Stimulated activated CD8-positive, alpha-beta memory T cell treated with anti-CD3 and anti-CD28 coated beads, Interleukin-12 subunit alpha, Interleukin-12 subunit beta, amount 100 ng/mL, for 24 hours (primary cell): Measurements from ENCODE around the gene CD300C.
"Not testable (repeated sequence)": the region's sequence is repeated elsewhere in the genome, so short reads cannot be mapped to it uniquely, and the experiment has no call there.

Source experiments
- DNase-seq: peaks from one replicate; pipeline ENCODE4 v3.0.0-alpha.2; 2020; ENCODE audit errors: extremely low read depth

CD300C gene

DNA sequence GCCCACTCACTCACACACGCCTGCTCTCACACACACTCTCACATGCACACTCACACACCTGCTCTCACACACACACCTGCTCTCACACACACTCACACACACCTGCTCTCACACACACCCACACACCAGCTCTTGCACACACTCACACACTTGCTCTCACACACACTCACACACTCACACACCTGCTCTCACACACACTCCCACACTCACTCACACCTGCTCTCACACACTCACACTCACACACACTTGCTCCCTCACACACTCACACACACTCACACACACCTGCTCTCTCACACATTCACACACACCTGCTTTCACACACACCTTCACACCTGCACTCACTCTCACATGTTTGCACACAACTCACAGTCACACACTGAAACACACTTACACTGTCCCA, 17.4 kb upstream of the CD300C start:
- no peak for DNase-seq

DNA sequence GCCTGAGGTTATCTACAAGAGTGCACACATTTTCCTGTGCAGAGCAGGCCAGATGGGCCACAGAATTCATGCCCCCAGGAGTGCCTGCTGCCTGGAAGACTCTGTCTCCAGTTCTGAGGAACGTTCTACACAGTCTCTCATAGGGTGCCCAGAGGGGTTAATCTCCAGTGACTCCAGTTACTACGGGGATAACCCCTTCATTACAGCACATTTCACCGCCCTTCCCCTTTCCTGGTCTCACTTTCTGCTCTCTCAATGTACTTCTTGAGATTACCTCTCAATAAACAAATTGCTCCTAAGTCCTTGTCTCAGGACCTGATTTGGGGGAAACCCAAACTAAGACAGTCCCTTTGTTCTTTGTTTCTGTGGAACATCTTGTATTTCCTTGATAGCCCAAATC, 15.7 kb upstream of the CD300C start:
- DNase-seq: no peak

DNA sequence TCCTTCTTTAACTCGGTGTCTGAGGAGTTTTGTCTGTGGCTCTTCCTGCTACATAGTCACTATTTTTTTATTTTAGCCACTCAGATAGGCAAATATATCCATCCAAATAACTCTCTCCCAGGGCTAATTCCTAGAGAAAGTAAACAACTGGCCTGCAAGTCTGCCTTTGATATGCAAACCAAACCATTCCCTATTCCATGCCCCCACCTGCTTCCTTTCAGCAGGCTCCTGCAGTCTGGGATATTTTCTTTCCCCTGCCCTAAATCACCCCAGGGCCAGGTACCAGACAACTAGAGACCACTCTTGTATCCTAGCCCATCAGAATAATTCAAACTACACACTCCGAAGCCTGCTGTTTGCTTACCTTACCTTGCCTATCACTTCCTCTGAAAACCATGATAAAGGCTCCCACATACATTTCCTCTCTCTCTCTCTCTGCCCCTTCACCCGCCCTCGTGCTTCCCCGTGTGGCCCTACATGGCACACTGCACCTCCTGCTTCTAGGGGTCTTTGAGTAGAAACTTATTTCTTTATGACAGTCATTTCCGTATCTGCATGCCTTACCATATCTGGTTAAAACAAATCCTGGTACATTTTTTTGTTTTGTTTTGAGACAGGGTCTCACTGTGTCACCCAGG, 13.1 kb upstream of the CD300C start:
- no peak for DNase-seq

DNA sequence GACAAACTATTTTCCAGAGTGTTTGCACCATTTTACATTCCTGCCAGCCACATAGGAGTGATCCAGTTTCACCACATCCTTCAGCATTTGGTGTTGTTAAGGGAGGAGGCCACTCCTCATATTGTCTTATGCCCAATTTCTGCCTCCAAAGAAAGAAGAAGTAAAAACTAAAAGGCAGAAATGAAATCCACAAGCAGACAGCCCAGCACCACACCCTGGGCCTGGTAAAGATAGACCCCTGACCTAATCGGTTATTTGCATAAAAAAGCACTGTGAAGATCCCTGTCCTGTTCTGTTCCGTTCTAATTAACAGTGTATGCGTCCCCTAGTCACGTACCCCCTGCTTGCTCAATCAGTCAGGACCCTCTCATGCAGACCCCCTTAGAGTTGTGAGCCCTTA, 12.5 kb upstream of the CD300C start:
- DNase-seq: not testable (repeated sequence)

DNA sequence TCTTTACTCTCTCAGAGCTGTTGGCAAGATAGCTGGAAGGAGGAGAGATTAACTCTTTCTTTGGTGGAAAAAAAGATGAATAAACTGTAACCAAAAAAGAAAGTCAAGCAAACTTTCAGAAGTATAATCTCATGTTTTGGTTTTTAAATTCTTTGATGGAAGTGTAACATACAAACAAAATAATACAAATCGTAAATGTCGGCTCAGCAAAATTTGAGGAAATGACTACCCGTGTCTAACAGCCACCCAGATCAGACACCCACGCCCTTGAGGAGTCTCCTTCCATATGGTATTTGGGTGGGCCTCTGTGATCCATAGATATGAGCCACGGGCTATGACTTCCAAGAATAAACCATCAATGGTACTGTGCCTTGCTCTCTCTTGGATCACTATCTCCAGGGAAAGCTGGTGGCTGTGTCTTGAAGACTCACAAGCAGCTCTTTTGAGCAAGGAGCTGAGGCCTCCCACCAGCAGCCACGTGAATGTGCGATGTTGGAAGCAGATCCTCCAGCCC, 9.6 kb upstream of the CD300C start:
- DNase-seq: no peak

DNA sequence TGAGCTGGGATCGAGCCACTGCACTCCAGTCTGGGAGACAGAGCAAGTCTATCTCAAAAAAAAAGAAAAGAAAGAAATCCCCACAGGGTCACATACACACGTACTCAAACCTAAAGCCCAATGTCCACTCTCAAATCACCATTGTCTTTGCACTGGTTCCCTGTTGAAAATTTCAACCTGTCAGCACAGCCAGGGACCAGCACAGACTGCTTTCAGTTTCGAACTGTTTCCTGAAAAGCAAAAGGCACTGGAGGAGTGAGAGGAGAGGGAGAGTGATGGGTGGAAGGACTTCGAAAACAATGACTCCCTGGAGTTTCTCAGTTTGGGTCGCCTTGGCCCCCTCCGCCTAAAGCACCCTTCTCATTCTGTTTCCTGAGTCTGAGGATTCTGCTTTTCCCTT, 9.0 kb upstream of the CD300C start:
- DNase-seq: no peak

DNA sequence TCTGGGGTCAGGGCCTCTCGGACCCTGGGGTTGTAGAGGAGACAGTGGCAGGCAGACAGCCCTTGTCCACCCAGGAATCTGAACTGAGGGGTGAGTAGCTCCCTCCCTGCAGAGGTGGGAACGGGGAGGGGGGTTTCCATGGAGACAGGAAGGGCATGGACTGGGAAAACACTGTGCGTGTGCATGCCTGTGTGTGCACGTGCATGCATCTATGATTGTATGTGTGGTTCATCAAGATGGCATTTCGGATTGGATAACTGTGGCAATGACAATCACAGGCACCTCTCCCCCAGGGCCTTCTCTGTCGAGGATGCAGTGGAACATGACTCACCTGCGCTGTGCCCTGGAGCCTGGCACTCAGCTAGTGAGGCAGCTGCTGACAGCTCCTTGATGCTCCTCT, 6.1 kb upstream of the CD300C start:
- no peak for DNase-seq

DNA sequence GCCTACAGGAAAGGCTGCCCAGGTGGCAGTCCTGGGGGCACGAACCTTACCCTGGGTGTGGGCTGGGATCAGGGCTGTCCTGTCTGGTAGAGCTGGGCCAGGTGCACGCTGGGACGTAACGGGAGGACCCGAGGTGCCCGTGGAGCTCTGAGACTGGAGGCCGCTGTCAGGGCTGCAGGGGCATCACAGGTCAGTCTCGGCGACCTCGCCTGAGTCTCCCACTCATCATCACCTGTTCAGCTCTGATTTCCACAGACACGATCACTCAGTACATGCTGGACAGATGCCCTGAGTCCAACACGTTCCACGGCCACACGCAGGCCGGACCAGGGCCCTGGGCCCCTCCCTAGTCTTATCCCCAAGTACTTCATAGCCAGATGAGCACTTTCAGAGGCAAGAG, 4.7 kb upstream of the CD300C start:
- no peak for DNase-seq

DNA sequence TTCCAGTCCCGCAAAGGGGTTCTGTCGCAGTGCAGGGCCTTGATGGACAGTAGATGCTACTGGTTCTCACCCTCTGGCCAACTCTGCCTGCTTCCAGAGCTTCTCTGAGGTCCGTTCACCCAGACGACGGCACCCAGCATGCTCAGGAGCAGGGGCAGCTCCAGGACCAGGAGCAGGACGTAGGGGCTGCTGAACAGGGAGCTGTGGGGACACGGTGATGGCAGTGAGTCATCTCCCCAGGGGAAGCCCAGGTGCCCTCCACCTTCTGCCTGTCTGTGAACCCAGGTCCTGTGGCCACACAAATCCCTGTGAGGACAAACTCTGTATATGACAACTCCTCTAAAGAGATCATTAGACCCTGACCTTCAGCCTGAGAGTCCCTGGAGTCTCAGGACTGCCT, 3.4 kb upstream of the CD300C start:
- no peak for DNase-seq

DNA sequence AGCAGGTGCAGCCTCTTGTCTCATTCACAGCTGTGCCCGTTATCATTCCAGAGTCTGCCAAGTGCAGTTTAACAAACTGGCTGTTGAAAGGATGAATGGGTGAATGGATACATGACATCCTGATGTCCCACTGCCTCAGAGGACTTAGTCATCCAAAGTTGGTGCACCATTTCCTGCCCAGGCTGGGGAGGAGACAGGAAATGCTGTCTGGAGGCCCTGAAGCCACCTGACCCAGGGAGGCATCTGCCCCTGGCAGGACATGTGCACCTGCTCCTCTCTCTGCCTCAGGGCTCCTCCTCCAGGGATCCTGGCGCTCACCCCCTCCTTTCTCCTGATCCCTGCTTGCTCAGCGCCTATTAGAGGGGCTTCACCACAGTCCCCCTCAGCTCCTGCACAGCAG, 1.8 kb upstream of the CD300C start:
- no peak for DNase-seq

DNA sequence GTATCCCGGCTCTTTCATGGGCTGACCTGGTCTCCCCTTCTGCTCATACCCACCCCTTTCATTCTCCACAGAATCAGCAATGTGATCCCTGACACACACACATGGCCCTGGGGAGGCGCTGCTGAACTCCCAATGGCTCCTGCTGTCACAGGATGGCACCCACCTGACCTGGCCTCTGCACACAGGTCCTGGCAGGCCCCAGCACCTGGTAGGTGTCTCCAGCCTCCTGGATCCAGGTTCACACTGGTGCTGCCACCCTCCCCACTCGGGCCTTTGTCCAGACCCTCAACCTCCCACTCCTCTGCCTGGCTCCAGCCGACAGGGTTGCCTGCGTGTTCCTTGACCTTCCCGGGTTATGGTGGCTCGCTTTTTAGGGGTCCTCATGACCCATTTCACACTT, 1.3 kb upstream of the CD300C start:
- DNase-seq: no peak

DNA sequence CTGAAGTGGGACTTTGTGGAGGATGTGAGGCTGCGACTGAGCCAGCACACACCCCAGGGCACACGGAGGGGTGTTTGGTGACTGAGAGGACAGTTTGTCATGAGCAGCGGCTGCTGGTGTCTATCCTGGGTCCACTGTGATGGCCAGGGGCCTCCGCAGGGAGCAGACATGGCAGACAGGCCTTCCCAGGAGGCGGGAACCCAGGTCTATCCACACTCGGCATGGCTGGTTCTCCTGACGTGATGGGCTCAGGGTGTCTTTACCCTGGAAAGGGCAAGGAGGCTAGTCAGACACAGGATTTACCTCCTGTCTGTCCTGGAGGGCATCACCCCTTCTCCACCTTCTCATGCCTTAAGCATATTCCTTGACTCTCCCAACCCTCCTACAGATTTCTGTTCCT, 671 bp upstream of the CD300C start:
- DNase-seq: no peak

DNA sequence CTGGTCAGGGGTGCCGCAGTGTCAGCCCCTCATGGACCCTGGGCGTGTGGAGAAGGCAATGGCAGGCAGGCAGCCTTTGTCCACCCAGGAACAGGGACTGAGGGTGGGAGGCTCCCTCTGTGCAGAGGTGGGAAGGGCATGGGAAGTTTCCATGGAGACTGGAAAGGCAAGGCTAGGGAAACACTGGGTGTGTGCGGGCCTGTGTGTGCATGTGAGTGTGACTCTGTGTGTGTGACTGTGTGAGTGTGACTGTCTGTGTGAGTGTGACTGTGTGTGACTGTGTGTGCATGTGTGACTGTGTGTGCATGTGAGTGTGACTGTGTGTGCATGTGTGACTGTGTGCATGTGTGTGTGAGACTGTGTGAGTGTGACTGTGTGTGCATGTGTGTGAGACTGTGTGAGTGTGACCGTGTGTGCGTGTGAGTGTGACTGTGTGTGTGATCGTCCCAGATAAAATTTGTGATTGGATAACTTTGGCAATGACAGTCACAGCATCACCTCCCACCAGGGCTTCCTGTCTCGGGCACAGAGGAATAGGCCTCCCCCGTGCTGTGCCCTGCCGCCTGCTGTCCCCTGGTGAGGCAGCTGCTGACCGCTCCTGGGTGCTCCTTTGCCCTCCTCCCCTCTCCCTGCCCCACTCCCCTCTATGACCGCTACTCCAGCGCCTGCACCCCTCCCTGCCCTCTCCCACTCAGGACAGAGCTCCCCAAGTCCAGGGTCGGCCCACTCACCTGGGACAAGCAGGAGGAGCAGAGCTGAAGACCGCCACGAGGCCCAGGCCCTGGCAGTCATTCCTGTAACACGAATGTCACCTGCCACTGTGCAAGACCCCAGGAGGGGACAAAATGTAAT, 698 bp downstream of the CD300C start:
- no peak for DNase-seq

DNA sequence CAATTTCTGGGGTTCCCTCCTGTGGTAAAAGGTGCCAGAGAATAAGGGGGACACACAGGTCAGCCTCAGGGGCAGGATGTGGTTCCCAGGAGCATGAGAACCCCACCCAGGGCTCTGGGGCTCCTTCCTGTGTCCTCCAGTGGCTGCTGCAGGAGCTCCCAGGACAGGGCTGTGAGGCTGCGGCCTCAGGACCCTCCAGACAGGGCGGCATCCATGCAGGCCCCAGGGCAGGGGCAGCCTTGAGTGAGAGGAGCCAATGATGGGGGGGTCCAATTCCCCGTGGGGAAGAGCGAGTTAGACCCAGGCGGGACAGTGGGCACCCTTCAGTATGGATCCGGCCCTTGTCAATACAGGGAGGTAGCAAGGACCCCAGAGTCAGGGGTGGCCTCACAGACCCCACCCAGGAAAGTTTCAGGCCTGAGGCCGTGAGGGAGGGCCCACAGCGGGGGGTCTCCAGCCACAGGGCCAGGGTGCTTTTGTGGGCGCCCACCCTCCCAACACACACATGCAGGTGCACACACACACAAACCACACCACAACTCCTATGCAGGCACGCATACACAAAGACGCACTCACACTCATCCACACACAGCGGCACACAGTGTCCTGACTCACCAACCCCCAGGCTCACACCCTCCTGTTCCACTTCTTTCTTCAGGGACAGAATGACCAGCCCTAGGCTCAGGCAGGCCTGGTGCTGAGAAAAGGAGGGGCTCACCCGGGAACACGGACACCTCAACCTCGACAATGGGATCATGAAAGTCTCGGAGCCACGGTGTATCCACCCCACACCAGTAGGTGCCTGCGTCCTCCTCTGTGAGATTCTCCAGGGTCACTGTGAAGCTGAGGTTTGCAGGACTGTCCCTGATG, 1.8 kb downstream of the CD300C start:
- no peak for DNase-seq

DNA sequence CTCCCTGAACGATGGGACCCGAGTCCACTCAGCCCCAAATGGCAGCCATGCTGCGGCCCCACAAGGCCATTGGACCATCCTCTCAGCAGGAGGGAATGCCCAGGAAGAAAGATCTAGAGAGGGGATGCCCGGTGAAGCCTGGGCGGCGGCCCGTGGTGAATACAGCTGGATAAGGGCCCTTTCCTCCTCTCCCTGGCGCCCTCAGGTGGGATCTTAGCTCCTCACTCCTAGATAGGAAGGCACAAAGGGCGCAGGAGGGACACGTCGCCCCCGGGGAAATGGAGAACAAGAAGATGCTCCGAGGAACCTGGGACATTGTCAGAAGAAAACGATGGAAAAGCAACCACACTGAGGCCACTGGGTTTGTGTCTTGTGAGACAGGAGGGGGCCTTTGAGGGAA, 2.5 kb downstream of the CD300C start:
- no peak for DNase-seq

DNA sequence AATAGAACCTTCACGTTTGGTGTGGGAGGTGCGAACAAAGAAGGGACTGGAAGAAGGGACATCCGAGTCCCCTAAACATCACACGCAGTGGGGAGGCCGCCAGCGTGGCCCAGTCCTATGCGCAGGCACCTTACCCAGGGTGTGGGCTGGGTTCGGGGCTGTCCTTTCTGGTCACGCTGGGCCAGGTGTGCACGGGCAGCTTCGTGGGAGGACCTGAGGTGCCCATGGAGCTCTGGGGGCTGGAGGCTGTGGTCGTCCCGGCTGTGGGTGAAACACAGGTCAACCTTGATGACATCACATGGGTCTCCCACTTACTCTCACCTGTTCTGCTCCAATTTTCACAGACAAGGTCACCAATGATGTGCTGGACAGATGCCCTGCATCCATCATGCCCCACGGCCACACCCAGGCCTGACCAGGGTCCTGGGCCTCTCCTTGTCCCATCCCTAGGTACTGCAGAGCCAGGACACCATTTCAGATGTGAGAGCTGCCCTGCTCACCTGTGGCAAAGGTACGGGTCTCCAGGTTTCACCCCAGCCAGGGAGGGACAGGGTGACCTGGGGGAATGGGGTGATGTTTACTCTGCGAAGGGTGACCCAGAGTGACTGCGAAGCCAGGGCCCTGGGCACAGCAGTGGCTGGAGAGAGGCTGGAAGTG, 3.1 kb downstream of the CD300C start:
- DNase-seq: no peak

DNA sequence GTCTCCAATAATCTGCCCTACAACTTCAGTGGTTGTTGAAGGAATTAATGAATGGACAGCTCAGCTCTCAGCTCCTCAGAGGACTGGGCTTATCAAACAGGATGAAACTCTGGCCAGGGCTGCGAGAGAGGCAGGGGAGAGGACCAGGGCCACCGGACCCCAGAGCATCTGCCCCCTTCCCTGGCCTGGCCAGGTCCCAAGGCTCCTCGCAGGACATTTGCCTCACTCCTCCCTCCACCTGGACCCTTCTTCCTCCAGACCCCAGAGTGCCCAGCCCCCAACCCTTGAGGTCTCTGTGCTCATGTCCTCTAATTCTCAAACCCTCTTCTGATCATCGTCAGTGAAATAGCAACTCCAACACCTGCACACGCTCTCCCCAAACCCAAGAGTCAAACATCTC, 3.7 kb downstream of the CD300C start:
- no peak for DNase-seq

DNA sequence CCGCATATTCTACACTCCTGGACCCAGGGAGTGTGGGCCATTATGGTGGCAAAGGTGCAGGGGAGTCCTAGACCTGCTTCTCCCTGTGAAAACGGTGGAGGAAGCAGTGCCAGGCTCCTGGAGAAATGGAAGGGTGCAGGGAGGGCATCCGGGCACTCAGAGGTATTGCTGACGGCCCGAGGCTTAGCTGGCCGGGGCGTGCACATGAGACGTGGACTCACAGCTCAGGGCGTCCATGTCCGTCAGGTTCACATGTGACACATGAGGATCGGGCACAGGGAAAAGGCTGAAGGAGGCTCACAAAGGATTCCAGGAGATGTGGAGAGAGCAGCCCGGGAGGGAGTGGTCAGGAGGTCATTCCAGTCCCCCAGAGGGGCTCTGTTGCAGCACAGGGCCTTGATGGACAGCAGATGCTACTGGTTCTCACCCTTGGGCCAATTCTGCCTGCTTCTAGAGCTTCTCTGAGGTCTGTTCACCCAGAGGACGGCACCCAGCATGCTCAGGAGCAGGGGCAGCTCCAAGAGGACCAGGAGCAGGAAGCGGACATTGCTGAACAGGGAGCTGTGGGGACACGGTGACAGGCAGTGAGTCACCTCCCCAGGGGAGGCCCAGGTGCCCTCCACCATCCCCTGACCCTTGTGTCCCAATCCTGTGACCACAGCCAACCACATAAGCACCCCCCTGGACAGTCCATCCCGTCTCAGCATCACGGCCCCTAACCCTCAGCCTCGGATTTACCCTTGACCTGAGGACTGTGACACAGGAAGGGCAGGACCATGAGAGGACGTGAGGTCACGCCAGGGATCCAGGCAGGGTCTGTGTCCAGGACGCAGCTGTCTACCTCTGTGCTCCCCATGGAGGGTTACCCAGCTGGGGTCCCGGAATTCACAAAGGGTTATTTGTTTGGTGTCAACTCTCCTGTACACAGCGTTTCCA, 4.5 kb downstream of the CD300C start:
- DNase-seq: no peak

DNA sequence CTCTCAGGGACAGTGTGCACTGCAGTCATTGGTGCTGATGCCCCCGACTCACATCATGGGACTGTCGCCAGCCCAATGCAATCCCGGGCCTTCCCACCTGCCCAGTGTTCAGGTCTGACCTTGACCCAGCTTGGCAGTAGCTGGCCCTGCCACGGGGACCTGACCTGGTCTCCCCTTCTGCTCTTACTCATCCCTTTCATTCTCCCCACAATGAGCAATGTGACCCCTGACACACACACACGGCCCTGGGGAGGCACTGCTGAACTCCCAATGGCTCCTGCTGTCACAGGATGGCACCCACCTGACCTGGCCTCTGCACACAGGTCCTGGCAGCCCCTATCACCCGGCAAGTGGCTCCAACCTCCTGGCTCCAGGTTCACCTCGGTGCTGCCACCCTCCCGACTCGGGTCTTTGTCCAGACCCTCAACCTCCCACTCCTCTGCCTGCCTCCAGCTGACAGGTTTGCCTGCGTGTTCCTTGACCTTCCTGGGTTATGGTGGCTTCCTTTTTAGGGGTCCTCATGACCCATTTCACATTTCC, 6.6 kb downstream of the CD300C start:
- DNase-seq: no peak

DNA sequence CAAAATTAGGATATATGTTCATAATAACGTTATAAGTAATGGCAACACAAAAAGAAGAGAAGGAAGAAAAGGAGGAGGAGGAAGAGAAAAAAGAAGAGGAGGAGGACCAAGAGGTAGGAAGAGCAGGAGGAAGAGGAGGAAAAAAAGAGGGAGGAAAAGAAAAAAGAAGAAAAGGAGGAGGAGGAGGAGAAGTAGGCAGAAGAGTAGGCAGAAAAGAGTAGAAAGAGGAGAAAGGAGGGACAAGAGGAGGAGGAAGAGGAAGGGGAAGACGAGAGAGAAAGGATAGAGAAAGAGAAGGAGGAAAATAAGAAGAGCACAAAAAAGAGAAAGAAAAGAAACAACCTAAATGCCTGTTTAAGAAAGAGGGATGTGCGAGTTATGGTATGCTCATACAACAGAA, 9.0 kb downstream of the CD300C start:
- no peak for DNase-seq

DNA sequence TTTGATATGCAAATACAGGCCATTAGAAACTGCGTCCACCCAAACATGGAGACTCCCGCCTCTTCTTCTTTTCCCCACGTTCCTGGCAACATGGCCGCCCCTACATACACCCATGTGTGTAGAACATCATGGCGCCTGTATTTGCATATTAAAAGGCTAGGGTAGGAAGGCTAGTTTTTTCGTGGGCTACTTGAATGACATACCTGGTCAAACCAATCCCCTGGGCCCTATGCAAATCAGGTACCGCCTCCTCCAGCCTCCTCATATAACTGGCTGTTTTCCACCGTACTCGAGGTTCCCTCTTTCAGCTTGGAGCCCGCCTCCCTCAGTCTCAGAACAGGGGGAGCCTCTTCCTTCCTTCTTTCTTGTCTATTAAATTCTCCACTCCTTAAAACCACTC, 13.8 kb downstream of the CD300C start:
- DNase-seq: no peak
